ENCODE measurements around the gene ANKRD42. TPM values are rescaled to one million over a fixed set of nuclear protein-coding genes. Genes with fewer than 3 reads are reported as not detected.
A peak's percentile ranks its signal among the peaks of the same experiment; 100 is the strongest.

Gene ANKRD42
- total RNA-seq, 1 experiment from 2014 or later = 10.4 TPM

- POLR2A ChIA-PET (ENCODE audit: unreplicated experiment) = no interaction called here
- intact Hi-C loops (cut with micrococcal nuclease; ENCODE audit: unreplicated experiment) = no loop called here
Measured at GRCh38 chr11:83238111-83238510, 44.6 kb downstream of the ANKRD42 start.

GRCh38 chr11:83241291-83241946 lies 47.9 kb downstream of the ANKRD42 start:
- POLR2A ChIA-PET (ENCODE audit: unreplicated experiment) = no interaction called here
- H2AFZ ChIP-seq = no peak overlapping the region
- CTCF ChIA-PET = no interaction called here

More at GRCh38 chr11:83238111-83238510, 44.6 kb downstream of the ANKRD42 start:
- no peaks in the 10 kb centered on the region for H4K20me1 ChIP-seq (ENCODE audit: insufficient read depth)
- no peaks in the 10 kb centered on the region for H3K36me3 ChIP-seq (ENCODE audit: low read depth)
- peaks cover under 1% of the 10 kb centered on the region; the same call in 1 of the 2 replicates for H3K9me2 ChIP-seq (ENCODE audit: insufficient read depth)
- TF ChIP-seq EZH2 (IDR thresholded peaks at IDR 0.05; ENCODE audit: low read depth) = no peak
- TF ChIP-seq CTCF (conservative IDR thresholded peaks at IDR 0.05) = no peak
- no peaks in the 10 kb centered on the region for H3K9me3 ChIP-seq (ENCODE audit: insufficient read depth, low read depth)
- H3K4me2 ChIP-seq = no peak overlapping the region
- H3K4me3 ChIP-seq = no peak overlapping the region
- DNase-seq = no peak
- H3K4me1 ChIP-seq (replicated peaks; ENCODE audit: insufficient read depth) = no peaks in the 10 kb centered on the region
- no peaks in the 10 kb centered on the region for H3K27me3 ChIP-seq (ENCODE audit: insufficient read depth, low read depth)
- H3F3A ChIP-seq (ENCODE audit: insufficient read depth, low read depth) = no peaks in the 10 kb centered on the region
- H3K79me2 ChIP-seq (ENCODE audit: low read depth) = no peaks in the 10 kb centered on the region
- CTCF ChIA-PET = no interaction called here
- H2AFZ ChIP-seq = no peak overlapping the region
- BruUV-seq (replicated peaks) = no TSS peak
- H3K27ac ChIP-seq = no peak overlapping the region

GRCh38 chr11:83249445-83249844 lies 55.9 kb downstream of the ANKRD42 start:
- Histone ChIP-seq H3F3A (ENCODE audit: insufficient read depth, low read depth) (no peaks in the 10 kb centered on the region), H3K27ac (no peak overlapping the region), H3K4me2 (no peak overlapping the region), H3K36me3 (ENCODE audit: low read depth) (0 out of 2 replicates have a peak, but pooled peaks cover 3% of the 10 kb centered on the region), H4K20me1 (ENCODE audit: insufficient read depth) (no peaks in the 10 kb centered on the region), H3K9me3 (ENCODE audit: insufficient read depth, low read depth) (no peaks in the 10 kb centered on the region), H3K4me1 (replicated peaks; ENCODE audit: insufficient read depth) (no peaks in the 10 kb centered on the region), H3K79me2 (ENCODE audit: low read depth) (no peaks in the 10 kb centered on the region), H3K27me3 (ENCODE audit: insufficient read depth, low read depth) (no peaks in the 10 kb centered on the region), H2AFZ (no peak overlapping the region), H3K4me3 (no peak overlapping the region), H3K9me2 (ENCODE audit: insufficient read depth) (no peaks in the 10 kb centered on the region)
- POLR2A ChIA-PET (ENCODE audit: unreplicated experiment) = interaction anchor here (0.6 kb wide), 1 partner anchor 490 kb away, joined by 3 read pairs; no protein-coding TSS in a partner anchor
- intact Hi-C loops (cut with micrococcal nuclease; ENCODE audit: unreplicated experiment) = no loop called here
- no peak for DNase-seq
- BruUV-seq (replicated peaks) = no TSS peak
- no peak for TF ChIP-seq EZH2 (IDR thresholded peaks at IDR 0.05; ENCODE audit: low read depth)
- TF ChIP-seq CTCF (conservative IDR thresholded peaks at IDR 0.05) = no peak
- CTCF ChIA-PET = interaction anchor here (0.6 to 1.1 kb wide), 5 partner anchors 348 to 1860 kb away, joined by 3 to 5 read pairs (median 4); partner anchors contain the start of gene DDIAS

More at GRCh38 chr11:83241291-83241946, 47.9 kb downstream of the ANKRD42 start:
- intact Hi-C loops (cut with micrococcal nuclease; ENCODE audit: unreplicated experiment) = loop anchor here (1.0 kb wide), 1 partner anchor 575 kb away; no protein-coding TSS in a partner anchor
- TF ChIP-seq CTCF (conservative IDR thresholded peaks at IDR 0.05) = peak; percentile 77
- no peak for TF ChIP-seq EZH2 (IDR thresholded peaks at IDR 0.05; ENCODE audit: low read depth)
- no peak overlapping the region for H3K27ac ChIP-seq
- no peaks in the 10 kb centered on the region for H3K4me1 ChIP-seq (replicated peaks; ENCODE audit: insufficient read depth)
- no peak overlapping the region for H3K4me3 ChIP-seq
- BruUV-seq (replicated peaks) = no TSS peak
- H3K36me3 ChIP-seq (ENCODE audit: low read depth) = no peaks in the 10 kb centered on the region
- no peaks in the 10 kb centered on the region for H3K9me3 ChIP-seq (ENCODE audit: insufficient read depth, low read depth)
- H3K27me3 ChIP-seq (ENCODE audit: insufficient read depth, low read depth) = no peaks in the 10 kb centered on the region
- H3K4me2 ChIP-seq = no peak overlapping the region
- H4K20me1 ChIP-seq (ENCODE audit: insufficient read depth) = no peaks in the 10 kb centered on the region
- DNase-seq = peak; percentile 32 to 68
- no peaks in the 10 kb centered on the region for H3F3A ChIP-seq (ENCODE audit: insufficient read depth, low read depth)
- no peaks in the 10 kb centered on the region for H3K79me2 ChIP-seq (ENCODE audit: low read depth)
- no peaks in the 10 kb centered on the region for H3K9me2 ChIP-seq (ENCODE audit: insufficient read depth)

Data from PC-9 (cell line).